HG03439 (cell line): ENCODE results near the gene SORCS2.

Experiments
- ATAC-seq: cut with Tn5 transposase; IDR thresholded peaks from one replicate; pipeline ENCODE4 v1.9.1; 2021; ENCODE audit warnings: mild to moderate bottlenecking, moderate library complexity; ENCODE audit not compliant: unreplicated experiment

The SORCS2 gene

DNA sequence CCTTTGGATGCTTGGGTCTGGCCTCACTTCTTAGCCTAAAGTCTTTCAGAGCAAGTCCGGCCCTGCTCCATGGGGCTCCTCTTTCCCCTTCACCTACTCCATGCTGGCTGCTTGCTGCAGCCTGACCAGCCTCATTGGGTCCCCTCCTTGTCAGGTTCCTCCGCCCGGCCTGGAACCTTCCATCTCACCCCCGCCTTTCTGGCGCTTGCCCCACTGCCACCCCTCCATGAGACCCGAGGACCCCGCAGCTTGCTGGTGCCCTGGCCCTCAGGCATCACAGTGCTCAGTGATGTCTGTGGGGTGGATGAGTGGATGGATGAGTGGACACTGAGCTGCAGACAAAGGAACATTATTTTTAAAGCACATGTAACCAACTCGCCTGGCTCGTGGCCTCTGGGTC, 24.7 kb downstream of the SORCS2 start:
- ATAC-seq, result no peak

- no peak for ATAC-seq
Observed at GRCh38 chr4:7217474-7218321, 25.4 kb downstream of the SORCS2 start.

DNA sequence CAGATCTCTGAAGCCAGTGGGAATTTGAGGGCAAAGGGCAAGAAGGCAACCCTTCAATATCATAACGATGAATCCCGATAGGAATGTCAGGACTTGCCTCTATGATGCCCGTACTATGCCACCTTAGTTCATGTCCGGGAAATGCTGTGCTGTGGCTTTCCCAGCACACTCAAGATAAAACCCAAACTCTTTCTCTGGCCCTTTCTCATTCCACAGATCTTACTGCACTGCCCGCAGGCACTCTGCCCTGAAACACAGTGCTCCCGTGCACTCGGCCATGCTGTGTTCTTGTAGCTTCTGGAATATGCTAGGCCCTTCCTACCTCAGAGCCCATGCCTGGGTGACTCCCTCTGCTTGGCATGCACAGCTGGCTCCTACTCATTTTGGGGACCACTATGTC, 26.3 kb downstream of the SORCS2 start:
- ATAC-seq, result no peak

DNA sequence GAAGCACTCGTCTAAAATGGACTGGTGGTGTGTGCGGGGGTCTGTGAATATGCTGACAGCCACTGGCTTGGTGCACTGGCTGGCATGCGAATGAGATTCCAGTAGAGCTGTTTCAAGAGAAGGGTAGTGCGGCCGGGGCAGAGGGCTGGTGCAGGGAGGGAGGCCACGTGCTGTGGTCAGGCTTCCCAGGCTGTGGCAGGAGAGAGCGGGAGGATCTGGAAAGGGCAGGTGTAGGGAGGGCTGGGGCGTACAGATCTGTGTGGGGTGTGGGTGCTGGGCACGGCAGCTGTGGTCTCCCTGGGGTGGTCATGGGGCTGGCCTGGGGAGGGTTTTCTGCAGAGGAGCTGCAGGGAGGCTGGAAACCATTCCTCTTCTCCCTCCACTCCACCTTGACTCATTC, 30.2 kb downstream of the SORCS2 start:
- ATAC-seq, result no peak

DNA sequence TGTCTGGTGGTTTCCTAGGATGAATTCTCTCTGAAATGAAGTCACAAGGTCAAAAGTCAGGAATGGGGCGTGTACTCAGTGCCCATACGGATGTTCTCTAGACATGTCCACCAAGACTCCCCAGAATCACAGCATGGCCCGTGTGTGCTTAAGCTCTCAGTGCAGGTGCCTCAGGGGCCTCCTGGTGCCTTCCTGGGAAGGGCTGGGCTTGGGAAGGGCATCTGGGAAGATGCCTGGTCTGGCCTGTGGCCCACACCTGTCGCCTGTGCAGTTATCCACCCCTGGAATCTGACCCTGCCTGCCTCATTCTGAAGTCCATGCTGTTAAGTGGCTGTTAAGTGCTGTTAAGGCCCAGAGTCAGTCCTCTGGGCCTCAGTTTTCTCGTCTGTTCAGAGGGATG, 31.2 kb downstream of the SORCS2 start:
- no peak for ATAC-seq

- no peak for ATAC-seq
Observed at GRCh38 chr4:7224001-7224400, 31.7 kb downstream of the SORCS2 start.

- ATAC-seq, result no peak
Observed at GRCh38 chr4:7224878-7225533, 32.7 kb downstream of the SORCS2 start.

DNA sequence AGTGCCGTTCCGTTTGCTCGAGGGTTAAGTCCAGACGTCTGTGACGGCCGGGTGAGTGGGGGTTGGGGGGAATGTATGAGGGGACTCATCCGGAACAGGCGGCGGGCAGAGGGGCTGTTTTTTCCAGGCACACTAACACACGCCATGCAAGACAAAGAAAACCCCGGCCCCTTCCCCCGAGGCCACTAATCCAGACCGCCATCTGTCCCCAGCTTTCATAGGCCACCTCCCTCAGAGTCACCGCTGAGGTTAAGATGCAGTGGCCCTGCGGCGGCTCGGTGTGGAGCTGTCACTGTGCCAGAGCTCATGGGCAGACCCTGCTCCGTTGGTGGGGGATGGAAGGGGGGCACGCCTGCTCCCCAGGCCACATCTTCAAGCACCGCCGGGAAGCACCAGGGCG, 34.1 kb downstream of the SORCS2 start:
- ATAC-seq, result no peak

GRCh38 chr4:7227008-7227407, 34.7 kb downstream of the SORCS2 start:
- no peak for ATAC-seq

GRCh38 chr4:7228734-7229133, 36.4 kb downstream of the SORCS2 start:
- ATAC-seq, result no peak

GRCh38 chr4:7232061-7232650, 39.8 kb downstream of the SORCS2 start:
- no peak for ATAC-seq

DNA sequence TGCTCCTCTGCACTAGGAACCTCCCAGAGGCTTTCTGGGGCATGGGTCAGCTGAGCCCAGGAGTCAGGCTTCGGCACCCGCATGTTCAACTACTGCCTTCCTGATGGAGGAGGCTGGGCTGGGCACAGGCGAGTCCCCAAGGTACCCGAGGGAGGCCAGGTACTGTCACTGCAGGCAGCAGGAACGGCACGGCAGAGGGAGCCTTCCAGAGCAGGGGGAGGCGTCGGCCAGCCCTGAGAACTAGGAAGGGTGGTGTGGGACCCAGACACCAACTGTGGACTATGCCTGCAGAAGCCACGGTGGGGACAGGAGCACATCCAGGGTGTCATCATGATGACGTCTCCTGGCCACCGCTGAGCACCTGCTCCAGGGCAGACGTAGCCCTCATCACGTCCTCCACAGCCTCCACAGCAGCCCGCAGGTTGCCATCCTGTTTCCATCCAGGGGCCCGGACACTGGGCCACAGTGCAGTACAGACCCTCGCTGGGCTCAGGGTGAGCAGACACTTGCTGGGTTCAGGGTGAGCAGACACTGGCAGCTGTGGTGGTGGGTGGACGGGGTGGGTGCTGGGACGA, 40.8 kb downstream of the SORCS2 start:
- ATAC-seq, result no peak

DNA sequence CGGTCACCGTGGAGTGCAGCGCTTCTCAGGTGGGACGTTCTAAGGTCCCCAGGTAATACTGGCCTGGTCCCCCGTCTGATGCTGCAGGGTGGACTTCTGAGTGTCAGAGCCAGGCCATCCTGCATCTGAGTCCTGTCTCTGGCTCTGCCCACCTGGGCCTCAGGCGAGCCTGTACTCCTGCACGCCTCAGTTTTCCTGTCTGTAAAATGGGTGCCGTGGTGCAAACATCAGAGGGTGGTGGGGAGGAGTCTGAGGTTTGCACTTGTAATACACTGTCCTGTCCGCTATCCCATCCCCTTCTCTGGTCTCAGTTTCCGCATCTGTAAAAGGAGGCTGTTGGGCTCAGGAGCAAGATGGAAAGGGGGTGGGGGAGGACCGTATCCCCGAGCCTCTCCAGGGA, 41.3 kb downstream of the SORCS2 start:
- ATAC-seq, result no peak

GRCh38 chr4:7234355-7235029, 42.2 kb downstream of the SORCS2 start:
- no peak for ATAC-seq

GRCh38 chr4:7235030-7235380, 42.7 kb downstream of the SORCS2 start:
- no peak for ATAC-seq

DNA sequence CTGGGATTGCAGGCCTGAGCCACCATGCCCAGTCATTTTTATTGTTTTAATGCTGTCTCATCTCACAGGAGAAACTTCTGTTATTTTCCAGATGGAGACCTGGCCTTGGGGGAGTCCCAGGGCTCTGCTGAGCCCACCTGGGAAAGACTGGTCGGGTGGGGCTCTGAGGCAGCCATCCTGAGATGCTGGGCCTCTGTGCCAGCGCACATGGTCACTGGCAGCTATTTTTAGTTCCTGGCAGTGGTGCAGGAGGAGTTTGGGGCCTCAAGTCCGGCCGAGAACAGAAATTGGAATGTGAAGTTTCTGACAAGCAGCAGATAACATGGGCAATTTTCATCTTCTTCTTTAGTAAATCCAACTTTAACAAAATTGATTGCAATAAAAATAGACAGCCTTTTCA, 44.5 kb downstream of the SORCS2 start:
- ATAC-seq, result no peak

DNA sequence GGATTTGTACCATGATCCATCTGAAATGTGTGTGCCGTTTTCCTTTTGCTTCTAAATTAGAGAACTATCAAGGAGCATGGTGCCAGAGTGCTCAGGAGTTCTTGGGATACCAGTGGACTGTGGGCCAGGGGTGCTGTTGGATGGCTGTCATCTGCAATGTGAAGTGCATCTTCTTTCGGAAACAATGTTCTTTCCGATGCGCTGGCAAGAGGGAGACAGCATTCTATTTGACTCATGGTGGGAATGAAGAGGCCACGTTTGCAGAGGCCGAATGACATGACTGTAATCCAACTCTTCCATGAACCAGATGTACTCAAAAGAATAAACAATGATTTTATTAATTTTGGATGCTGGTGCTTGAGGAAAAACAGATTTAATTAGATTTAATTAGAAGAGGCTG, 45.5 kb downstream of the SORCS2 start:
- no peak for ATAC-seq

- no peak for ATAC-seq
Observed at GRCh38 chr4:7238300-7238960, 46.1 kb downstream of the SORCS2 start.

DNA sequence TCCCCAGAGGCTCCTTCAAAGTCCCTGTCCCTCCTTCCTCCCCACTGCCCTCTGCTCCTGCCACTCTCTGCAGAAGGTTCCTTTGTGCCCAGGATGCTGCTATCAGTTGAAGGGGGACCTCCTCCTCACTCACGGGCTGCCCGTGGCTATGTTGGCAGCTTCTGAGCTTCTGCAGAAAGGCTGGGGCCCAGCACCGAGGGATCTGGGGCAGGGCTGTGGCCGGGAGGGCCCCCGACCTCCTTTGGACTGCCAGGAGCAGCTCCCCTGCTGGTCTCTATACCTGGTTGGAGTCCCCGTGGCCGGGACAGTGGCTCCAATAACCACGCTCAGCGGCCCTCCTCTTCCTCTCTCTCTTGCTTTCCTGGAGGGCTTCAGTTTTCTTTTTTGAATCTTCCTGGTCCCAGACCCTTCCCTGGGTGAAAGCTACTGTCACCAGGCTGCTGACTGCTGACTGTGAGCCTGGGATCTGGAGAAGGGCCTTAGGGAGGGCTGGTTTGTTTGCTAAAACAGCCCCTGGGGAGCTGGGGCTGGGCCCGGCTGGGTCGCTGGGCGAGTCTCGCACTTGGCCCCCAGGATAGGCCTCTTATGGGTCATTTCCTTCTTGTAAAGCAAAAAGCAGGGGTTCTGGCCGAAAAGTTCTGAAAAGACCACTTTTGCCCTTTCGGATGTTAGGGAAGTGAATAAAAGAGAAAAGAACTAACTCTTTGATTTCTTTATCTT, 46.9 kb downstream of the SORCS2 start:
- no peak for ATAC-seq

DNA sequence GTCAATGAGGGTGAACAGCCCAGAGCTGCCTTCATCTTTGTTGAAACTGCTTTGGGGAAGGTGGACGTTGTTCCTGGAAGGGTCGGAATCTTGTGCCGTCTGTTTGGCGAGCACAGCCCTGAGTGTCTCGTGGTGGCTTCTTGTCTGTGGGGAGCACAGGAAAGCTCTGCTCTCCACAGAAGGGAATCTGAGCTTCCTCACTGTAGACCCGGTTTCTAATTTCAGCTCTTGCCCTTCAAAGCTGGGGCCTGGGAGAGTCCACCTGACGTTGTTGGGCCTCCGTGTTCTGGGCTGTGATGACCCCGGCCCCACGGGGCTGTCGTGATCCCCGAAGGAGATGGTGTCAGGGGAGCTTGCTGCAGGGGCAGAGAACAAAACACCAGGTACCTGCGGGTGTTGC, 47.5 kb downstream of the SORCS2 start:
- ATAC-seq, result no peak
